ENCODE data around the gene QSOX2. TPM values are rescaled to one million over a fixed set of nuclear protein-coding genes. Genes with fewer than 3 reads are reported as not detected.

The QSOX2 gene
- total RNA-seq, 1 experiment from 2014 or later, result 34.6 TPM

DNA sequence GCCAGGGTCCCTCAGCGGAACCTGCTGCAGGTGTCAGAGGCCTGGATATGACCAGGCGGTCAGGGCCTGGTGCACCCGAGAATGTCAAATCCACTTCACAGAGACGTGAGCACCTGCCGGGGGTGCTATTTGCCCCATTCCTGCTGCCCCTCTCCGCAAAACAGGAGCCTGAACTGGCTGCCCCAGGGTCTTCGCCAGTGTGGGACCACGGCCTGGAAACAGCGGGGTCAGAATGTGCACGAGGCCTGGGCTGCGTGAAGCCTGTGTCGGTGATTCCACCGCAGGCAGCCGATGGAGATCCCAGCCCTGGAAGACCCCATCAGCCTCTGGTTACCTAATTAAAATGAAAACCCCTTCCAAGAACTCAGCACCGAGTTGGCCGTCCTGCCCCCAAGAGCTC is 85.8 kb downstream of the QSOX2 start:
- H3K79me2 ChIP-seq (ENCODE audit: insufficient read depth, low read length), result no peaks in the 10 kb centered on the region
- no peak overlapping the region for H3K27ac ChIP-seq (ENCODE audit: low read depth, low read length)
- no peak overlapping the region for H3K4me2 ChIP-seq (ENCODE audit: low read length)
- CTCF ChIA-PET, result interaction anchor here (1.2 kb wide), 1 partner anchor 11 kb away, joined by 4 read pairs; no protein-coding TSS in a partner anchor
- ATAC-seq (no peak), DNase-seq (ENCODE audit: low read depth, low spot score) (no peak)
- no peak overlapping the region for H2AFZ ChIP-seq (ENCODE audit: low read depth, low read length, poor library complexity, severe bottlenecking)
- H3K9me2 ChIP-seq (ENCODE audit: insufficient read depth), result no peaks in the 10 kb centered on the region
- H3K4me1 ChIP-seq (ENCODE audit: control insufficient read depth in 1 of 2, insufficient read depth in 2 of 2, low read length in 2 of 2), result peaks cover 4 to 7% of the 10 kb centered on the region in 2 experiments; a peak in 3 of 4 replicates
- BruUV-seq (replicated peaks), result no TSS peak
- no peak for TF ChIP-seq EZH2phosphoT487 (IDR thresholded peaks at IDR 0.05; ENCODE audit: borderline replicate concordance)
- TF ChIP-seq, protein P1, sequence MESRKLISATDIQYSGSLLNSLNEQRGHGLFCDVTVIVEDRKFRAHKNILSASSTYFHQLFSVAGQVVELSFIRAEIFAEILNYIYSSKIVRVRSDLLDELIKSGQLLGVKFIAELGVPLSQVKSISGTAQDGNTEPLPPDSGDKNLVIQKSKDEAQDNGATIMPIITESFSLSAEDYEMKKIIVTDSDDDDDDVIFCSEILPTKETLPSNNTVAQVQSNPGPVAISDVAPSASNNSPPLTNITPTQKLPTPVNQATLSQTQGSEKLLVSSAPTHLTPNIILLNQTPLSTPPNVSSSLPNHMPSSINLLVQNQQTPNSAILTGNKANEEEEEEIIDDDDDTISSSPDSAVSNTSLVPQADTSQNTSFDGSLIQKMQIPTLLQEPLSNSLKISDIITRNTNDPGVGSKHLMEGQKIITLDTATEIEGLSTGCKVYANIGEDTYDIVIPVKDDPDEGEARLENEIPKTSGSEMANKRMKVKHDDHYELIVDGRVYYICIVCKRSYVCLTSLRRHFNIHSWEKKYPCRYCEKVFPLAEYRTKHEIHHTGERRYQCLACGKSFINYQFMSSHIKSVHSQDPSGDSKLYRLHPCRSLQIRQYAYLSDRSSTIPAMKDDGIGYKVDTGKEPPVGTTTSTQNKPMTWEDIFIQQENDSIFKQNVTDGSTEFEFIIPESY (IDR thresholded peaks at IDR 0.05; ENCODE audit: extremely low read depth, insufficient replicate concordance, low read length), result no peak
- no peak for TF ChIP-seq JUND (IDR thresholded peaks at IDR 0.05)
- TF ChIP-seq, protein P2, sequence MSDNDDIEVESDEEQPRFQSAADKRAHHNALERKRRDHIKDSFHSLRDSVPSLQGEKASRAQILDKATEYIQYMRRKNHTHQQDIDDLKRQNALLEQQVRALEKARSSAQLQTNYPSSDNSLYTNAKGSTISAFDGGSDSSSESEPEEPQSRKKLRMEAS (IDR thresholded peaks at IDR 0.05), result no peak
- TF ChIP-seq SRF (IDR thresholded peaks at IDR 0.05; ENCODE audit: low read depth), result no peak
- no peak overlapping the region for H3K4me3 ChIP-seq (replicated peaks in 1 of 2; ENCODE audit: low read depth in 1 of 2, low read length in 2 of 2)
- RAD21 ChIA-PET (ENCODE audit: low non-redundant PET in 1 of 2, low total read pairs in 2 of 2, uncharacterized antibody in 2 of 2, unreplicated experiment in 2 of 2), result no interaction called here
- H4K20me1 ChIP-seq (ENCODE audit: insufficient read depth), result no peaks in the 10 kb centered on the region
- no peaks in the 10 kb centered on the region for H3K27me3 ChIP-seq (ENCODE audit: insufficient read depth, low read length)
- no peaks in the 10 kb centered on the region for H3K36me3 ChIP-seq (ENCODE audit: control insufficient read depth in 1 of 2, insufficient read depth in 2 of 2, low read length in 2 of 2)
- no peaks in the 10 kb centered on the region for H3K9me3 ChIP-seq (ENCODE audit: control insufficient read depth in 1 of 2, insufficient read depth in 1 of 2, low read depth in 1 of 2, low read length in 2 of 2)
- H3K9ac ChIP-seq (ENCODE audit: low read length), result no peak overlapping the region
- intact Hi-C loops (cut with micrococcal nuclease), result no loop called here
- POLR2A ChIA-PET, result no interaction called here

DNA sequence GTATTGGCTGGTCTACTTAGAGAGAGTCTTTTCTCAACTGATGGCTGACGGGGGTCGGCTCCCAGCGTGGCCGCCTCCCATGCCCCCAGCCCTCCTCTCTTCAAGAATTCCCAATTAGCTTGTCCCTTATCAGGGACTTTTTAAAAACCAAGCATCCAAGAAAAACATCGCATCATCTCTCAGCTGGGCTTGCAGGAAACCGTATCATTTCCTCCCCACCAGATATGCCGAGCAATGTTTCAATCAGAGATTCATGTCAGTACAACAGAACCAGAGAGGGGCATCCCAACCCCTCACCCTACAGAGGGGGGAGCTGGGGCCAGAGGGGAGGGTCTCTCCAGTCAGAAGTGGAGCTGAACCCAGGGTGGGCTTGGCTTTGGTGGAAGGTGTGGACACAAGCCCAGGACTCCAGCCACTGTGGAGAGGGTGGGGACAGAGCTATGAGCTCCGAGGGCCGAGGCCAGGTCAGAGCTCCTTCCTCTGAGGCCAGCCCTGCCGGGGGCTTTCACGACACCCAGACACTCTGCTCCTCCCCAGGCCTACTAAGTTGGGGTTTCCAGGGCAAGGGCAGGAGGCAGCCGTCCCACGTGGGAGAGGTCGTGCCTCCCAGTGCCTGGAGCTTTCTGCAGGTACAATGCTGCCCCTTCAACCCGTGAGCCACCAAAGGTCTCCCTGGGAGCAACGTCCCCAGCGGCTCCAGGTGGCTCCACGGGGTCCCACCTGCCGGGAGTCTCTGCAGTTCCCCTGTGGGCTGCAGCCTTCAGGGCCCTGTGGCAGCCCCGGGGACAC is 87.9 kb downstream of the QSOX2 start:
- intact Hi-C loops (cut with micrococcal nuclease), result no loop called here
- no peak for ATAC-seq
- no peak for DNase-seq (ENCODE audit: low read depth, low spot score)
- ChIA-PET CTCF (interaction anchor here (2.0 kb wide), 1 partner anchor 13 kb away, joined by 5 read pairs; no protein-coding TSS in a partner anchor), POLR2A (no interaction called here), RAD21 (ENCODE audit: low non-redundant PET in 1 of 2, low total read pairs in 2 of 2, uncharacterized antibody in 2 of 2, unreplicated experiment in 2 of 2) (no interaction called here)
- Histone ChIP-seq H3K9me2 (ENCODE audit: insufficient read depth) (no peaks in the 10 kb centered on the region), H3K9ac (ENCODE audit: low read length) (no peak overlapping the region), H3K4me3 (replicated peaks in 1 of 2; ENCODE audit: low read depth in 1 of 2, low read length in 2 of 2) (no peak overlapping the region), H2AFZ (ENCODE audit: low read depth, low read length, poor library complexity, severe bottlenecking) (no peak overlapping the region), H3K36me3 (ENCODE audit: control insufficient read depth in 1 of 2, insufficient read depth in 2 of 2, low read length in 2 of 2) (no peaks in the 10 kb centered on the region), H3K4me2 (ENCODE audit: low read length) (no peak overlapping the region), H3K9me3 (ENCODE audit: control insufficient read depth in 1 of 2, insufficient read depth in 1 of 2, low read depth in 1 of 2, low read length in 2 of 2) (no peaks in the 10 kb centered on the region), H3K27ac (ENCODE audit: low read depth, low read length) (no peak overlapping the region), H4K20me1 (ENCODE audit: insufficient read depth) (no peaks in the 10 kb centered on the region), H3K4me1 (ENCODE audit: control insufficient read depth in 1 of 2, insufficient read depth in 2 of 2, low read length in 2 of 2) (peaks cover 4 to 7% of the 10 kb centered on the region in 2 experiments; a peak in 3 of 4 replicates), H3K27me3 (ENCODE audit: insufficient read depth, low read length) (no peaks in the 10 kb centered on the region), H3K79me2 (ENCODE audit: insufficient read depth, low read length) (no peaks in the 10 kb centered on the region)
- no peak for TF ChIP-seq EZH2 (IDR thresholded peaks at IDR 0.05)
- TF ChIP-seq ELF1 (IDR thresholded peaks at IDR 0.05; ENCODE audit: borderline replicate concordance, low read depth), result no peak
- no peak for TF ChIP-seq YY1 (IDR thresholded peaks at IDR 0.05; ENCODE audit: extremely low read depth, insufficient replicate concordance, low read depth, low read length)
- TF ChIP-seq POLR2AphosphoS5 (IDR thresholded peaks at IDR 0.05; ENCODE audit: low read depth, low read length), result no peak
- TF ChIP-seq, protein P1 (IDR thresholded peaks at IDR 0.05; ENCODE audit: extremely low read depth, insufficient replicate concordance, low read length), result no peak
- no TSS peak for BruUV-seq (replicated peaks)
